Spleen (tissue), 7 donors: Measurements from ENCODE around the gene ADGRV1.
A peak's percentile ranks its signal among the peaks of the same experiment; 100 is the strongest.

ENCODE experiments used
- CTCF ChIP-seq, 11 experiments: fragments of 200-600 bp in 7 of 11; fragments of 450-650 bp in 4 of 11; sonication (generic) in 4 of 11; IDR thresholded peaks in 8 of 11; conservative IDR thresholded peaks in 3 of 11; 1 replicate in 7 of 11; 2 replicates in 4 of 11; pipeline versions ENCODE4 v1.4.0 to v1.8.0; 2016 to 2021; ENCODE audit warnings: antibody characterized with exemption in 11 of 11, inconsistent platforms in 4 of 11, mild to moderate bottlenecking in 1 of 11
- POLR2A ChIP-seq, 3 donors: fragments of 450-650 bp; IDR thresholded peaks; one replicate each; pipeline ENCODE4 v1.5.1; 2017; ENCODE audit warnings: antibody characterized with exemption in 3 of 3, mild to moderate bottlenecking in 1 of 3
- donor health status: DM: no; HTN: no; CAD: no; lungs with moderate emphysema.
- donor health status: DM: no; HTN: no; CAD: no.
- donor health status: DM: no; HTN: no; CAD: no.

DNA sequence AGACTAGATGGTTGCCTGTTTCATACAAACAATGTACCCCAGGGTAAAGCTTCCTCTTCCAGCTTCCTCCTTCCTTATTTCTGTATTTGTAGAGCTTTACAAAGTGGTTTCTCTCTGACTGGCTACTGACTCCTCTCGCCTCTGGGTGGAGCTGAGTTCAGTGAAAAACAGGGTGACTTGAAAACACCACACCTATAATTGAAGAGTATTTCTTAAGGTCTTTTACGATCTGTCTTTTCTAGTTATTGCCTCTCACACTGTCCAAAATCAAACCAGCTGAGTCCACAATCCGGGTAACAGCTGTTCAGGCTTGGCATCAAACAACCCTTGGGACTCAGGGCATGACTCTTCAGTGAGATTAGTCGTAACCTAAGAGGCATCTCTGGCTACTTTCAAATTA is 624.2 kb downstream of the ADGRV1 start:
- TF ChIP-seq CTCF (IDR thresholded peaks at IDR 0.05 in 8 of 11, conservative IDR thresholded peaks at IDR 0.05 in 3 of 11), result peak in 5 of 11 experiments; percentile 10 to 44 (median 37)
- no peak for TF ChIP-seq POLR2A (IDR thresholded peaks at IDR 0.05)
